ENCODE results near the gene DLL4.

DNA sequence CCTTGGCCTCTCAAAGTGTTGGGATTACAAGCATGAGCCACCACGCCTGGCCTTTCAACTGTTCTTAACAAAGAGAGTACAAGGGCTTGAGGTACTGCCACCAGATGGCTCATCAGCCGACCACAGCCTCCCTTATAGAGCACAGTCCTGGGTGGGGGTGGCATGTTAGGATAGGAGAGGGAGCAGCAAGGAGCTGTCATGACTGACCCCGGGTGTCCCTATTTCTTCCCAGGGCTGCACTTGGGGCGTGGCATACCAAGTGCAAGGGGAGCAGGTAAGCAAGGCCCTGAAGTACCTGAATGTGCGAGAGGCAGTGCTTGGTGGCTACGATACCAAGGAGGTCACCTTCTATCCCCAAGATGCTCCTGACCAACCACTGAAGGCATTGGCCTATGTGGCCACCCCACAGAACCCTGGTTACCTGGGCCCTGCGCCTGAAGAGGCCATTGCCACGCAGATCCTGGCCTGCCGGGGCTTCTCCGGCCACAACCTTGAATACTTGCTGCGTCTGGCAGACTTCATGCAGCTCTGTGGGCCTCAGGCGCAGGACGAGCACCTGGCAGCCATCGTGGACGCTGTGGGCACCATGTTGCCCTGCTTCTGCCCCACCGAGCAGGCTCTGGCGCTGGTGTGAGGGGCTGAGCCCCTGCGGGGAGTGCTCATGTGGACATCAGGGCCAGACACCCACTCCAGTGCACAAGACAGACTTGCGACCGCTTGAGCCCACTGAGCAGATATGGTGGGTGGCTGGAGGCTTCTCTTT is 26.2 kb downstream of the DLL4 start:
- TF ChIP-seq, protein P1, sequence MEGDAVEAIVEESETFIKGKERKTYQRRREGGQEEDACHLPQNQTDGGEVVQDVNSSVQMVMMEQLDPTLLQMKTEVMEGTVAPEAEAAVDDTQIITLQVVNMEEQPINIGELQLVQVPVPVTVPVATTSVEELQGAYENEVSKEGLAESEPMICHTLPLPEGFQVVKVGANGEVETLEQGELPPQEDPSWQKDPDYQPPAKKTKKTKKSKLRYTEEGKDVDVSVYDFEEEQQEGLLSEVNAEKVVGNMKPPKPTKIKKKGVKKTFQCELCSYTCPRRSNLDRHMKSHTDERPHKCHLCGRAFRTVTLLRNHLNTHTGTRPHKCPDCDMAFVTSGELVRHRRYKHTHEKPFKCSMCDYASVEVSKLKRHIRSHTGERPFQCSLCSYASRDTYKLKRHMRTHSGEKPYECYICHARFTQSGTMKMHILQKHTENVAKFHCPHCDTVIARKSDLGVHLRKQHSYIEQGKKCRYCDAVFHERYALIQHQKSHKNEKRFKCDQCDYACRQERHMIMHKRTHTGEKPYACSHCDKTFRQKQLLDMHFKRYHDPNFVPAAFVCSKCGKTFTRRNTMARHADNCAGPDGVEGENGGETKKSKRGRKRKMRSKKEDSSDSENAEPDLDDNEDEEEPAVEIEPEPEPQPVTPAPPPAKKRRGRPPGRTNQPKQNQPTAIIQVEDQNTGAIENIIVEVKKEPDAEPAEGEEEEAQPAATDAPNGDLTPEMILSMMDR (IDR thresholded peaks at IDR 0.05; ENCODE audit: low read depth, low read length), result no peak
- TF ChIP-seq POLR2A (IDR thresholded peaks at IDR 0.05; ENCODE audit: extremely low read depth, insufficient read length), result no peak
- TF ChIP-seq MYC (IDR thresholded peaks at IDR 0.05; ENCODE audit: low read depth, low read length), result no peak
